Loucy (cell line): ENCODE results near the gene THSD7A.

ENCODE experiments used
- H2AFZ ChIP-seq: fragments of 200-600 bp; sonication (generic); 2 replicates; pipeline ENCODE4 v1.6.0; 2016; ENCODE audit warnings: antibody characterized with exemption, mild to moderate bottlenecking, low read length, moderate library complexity
- H3F3A ChIP-seq: fragments of 200-600 bp; 2 replicates; pipeline ENCODE4 v1.6.0; 2016; ENCODE audit warnings: antibody characterized with exemption, low read depth, mild to moderate bottlenecking
- H3K27me3 ChIP-seq: fragments of 200-600 bp; sonication (generic); 2 replicates; pipeline ENCODE4 v1.6.1; 2014; ENCODE audit warnings: low read length, mild to moderate bottlenecking; ENCODE audit not compliant: insufficient read depth, poor library complexity, severe bottlenecking
- H3K36me3 ChIP-seq: fragments of 200-600 bp; sonication (generic); 2 replicates; pipeline ENCODE4 v1.6.1; 2016; ENCODE audit warnings: low read length; ENCODE audit not compliant: insufficient read depth
- H3K4me1 ChIP-seq: fragments of 200-600 bp; sonication (generic); 2 replicates; pipeline ENCODE4 v1.5.1; 2014; ENCODE audit warnings: low read length, mild to moderate bottlenecking; ENCODE audit not compliant: insufficient read depth, poor library complexity, severe bottlenecking
- H3K4me2 ChIP-seq: fragments of 200-600 bp; sonication (generic); 2 replicates; pipeline ENCODE4 v1.6.0; 2014; ENCODE audit warnings: antibody characterized with exemption, low read length, low read depth, mild to moderate bottlenecking; ENCODE audit not compliant: poor library complexity, severe bottlenecking
- H3K4me3 ChIP-seq: fragments of 200-600 bp; sonication (generic); 2 replicates; pipeline ENCODE4 v1.5.1; 2014; ENCODE audit warnings: low read length, mild to moderate bottlenecking, mixed read lengths; ENCODE audit not compliant: poor library complexity, severe bottlenecking
- H3K79me2 ChIP-seq: fragments of 200-600 bp; sonication (generic); 2 replicates; pipeline ENCODE4 v1.6.1; 2014; ENCODE audit warnings: low read length; ENCODE audit not compliant: insufficient read depth
- H3K9ac ChIP-seq: fragments of 200-600 bp; sonication (generic); 2 replicates; pipeline ENCODE4 v1.6.0; 2014; ENCODE audit warnings: mild to moderate bottlenecking, low read depth, low read length, moderate library complexity; ENCODE audit not compliant: poor library complexity, severe bottlenecking
- H3K9me2 ChIP-seq: fragments of 200-600 bp; sonication (generic); replicated peaks from 2 replicates; pipeline ENCODE4 v1.6.1; 2016; ENCODE audit warnings: low read depth, low read length, mixed read lengths
- H3K9me3 ChIP-seq: fragments of 200-600 bp; sonication (generic); 2 replicates; pipeline ENCODE4 v1.6.1; 2014; ENCODE audit warnings: mild to moderate bottlenecking, antibody characterized with exemption, low read length, low read depth; ENCODE audit not compliant: insufficient read depth
- H4K20me1 ChIP-seq: fragments of 200-600 bp; sonication (generic); 2 replicates; pipeline ENCODE4 v1.6.0; 2014; ENCODE audit warnings: antibody characterized with exemption, low read length, mild to moderate bottlenecking; ENCODE audit not compliant: insufficient read depth, poor library complexity, severe bottlenecking
- CTCF ChIP-seq: fragments of 200-600 bp; sonication (generic); conservative IDR thresholded peaks from 2 replicates; pipeline ENCODE4 v1.5.1; 2014; ENCODE audit warnings: mild to moderate bottlenecking, antibody characterized with exemption, low read length
- EZH2phosphoT487 ChIP-seq: fragments of 200-600 bp; IDR thresholded peaks from 2 replicates; pipeline ENCODE4 v1.6.1; 2018; ENCODE audit warnings: antibody characterized with exemption, mild to moderate bottlenecking, moderate library complexity, borderline replicate concordance

The THSD7A gene

GRCh38 chr7:11865671-11866070 is 33.7 kb upstream of the THSD7A start:
- no peaks in the 10 kb centered on the region for H3K27me3 ChIP-seq
- H3K4me2 ChIP-seq: no peak overlapping the region
- no peaks in the 10 kb centered on the region for H3K79me2 ChIP-seq
- H3K9ac ChIP-seq: no peak overlapping the region
- H3K4me1 ChIP-seq: no peaks in the 10 kb centered on the region
- H3K9me2 ChIP-seq: no peaks in the 10 kb centered on the region
- no peak overlapping the region for H3K4me3 ChIP-seq
- no peak for TF ChIP-seq CTCF
- no peak for TF ChIP-seq EZH2phosphoT487
- H3K9me3 ChIP-seq: no peaks in the 10 kb centered on the region; the same call in 1 of the 2 replicates
- H2AFZ ChIP-seq: no peak overlapping the region
- no peaks in the 10 kb centered on the region for H3K36me3 ChIP-seq
- no peaks in the 10 kb centered on the region for H4K20me1 ChIP-seq
- no peaks in the 10 kb centered on the region for H3F3A ChIP-seq

DNA sequence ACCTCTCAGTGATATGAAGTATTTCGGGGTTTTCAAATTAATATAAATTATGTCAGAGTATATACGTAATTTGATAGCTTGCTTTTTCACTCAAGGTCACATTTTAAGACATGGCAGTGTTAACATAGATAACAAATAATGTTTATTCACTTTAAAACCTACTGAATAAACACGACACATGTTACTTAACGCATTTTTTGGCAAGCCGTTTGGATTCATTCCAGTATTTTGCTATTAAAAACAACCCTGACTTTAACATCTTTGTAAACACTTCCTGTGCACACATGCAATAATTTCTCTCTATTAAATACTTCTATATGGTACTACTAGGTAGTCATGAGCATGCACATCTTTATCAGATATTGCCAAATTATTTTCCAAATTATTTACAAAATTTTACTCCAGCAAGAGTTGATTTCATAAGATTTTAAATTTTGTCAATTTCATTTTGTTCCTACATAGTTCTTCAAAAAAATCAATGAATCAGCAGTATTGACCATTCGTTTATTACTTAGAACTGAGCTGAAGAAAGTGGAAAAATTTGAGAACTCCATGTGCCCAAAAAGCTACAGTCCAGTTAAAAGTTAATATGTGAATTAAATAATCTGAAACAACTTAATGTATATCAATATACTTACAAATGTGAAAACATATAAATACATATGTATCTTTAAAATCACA is 26.8 kb upstream of the THSD7A start:
- H3K27me3 ChIP-seq: no peaks in the 10 kb centered on the region
- no peaks in the 10 kb centered on the region for H3K79me2 ChIP-seq
- no peak overlapping the region for H2AFZ ChIP-seq
- no peak overlapping the region for H3K4me3 ChIP-seq
- H3K9me2 ChIP-seq: no peaks in the 10 kb centered on the region
- no peaks in the 10 kb centered on the region for H3K4me1 ChIP-seq
- H3K9me3 ChIP-seq: no peaks in the 10 kb centered on the region
- no peaks in the 10 kb centered on the region for H3F3A ChIP-seq
- no peak overlapping the region for H3K4me2 ChIP-seq
- H3K9ac ChIP-seq: no peak overlapping the region
- TF ChIP-seq CTCF (no peak), EZH2phosphoT487 (no peak)
- H4K20me1 ChIP-seq: no peaks in the 10 kb centered on the region
- H3K36me3 ChIP-seq: no peaks in the 10 kb centered on the region

GRCh38 chr7:11858026-11858425 is 26.0 kb upstream of the THSD7A start:
- TF ChIP-seq EZH2phosphoT487 (no peak), CTCF (no peak)
- H3K9ac ChIP-seq: no peak overlapping the region
- no peaks in the 10 kb centered on the region for H3K9me3 ChIP-seq
- H3K27me3 ChIP-seq: no peaks in the 10 kb centered on the region
- H3F3A ChIP-seq: no peaks in the 10 kb centered on the region
- no peaks in the 10 kb centered on the region for H3K4me1 ChIP-seq
- H3K9me2 ChIP-seq: no peaks in the 10 kb centered on the region
- no peak overlapping the region for H3K4me2 ChIP-seq
- no peak overlapping the region for H2AFZ ChIP-seq
- no peaks in the 10 kb centered on the region for H4K20me1 ChIP-seq
- no peak overlapping the region for H3K4me3 ChIP-seq
- no peaks in the 10 kb centered on the region for H3K36me3 ChIP-seq
- H3K79me2 ChIP-seq: no peaks in the 10 kb centered on the region
